K562 (cell line): ENCODE measurements around the gene DNAJC1. TPM values are rescaled to one million over a fixed set of nuclear protein-coding genes. Genes with fewer than 3 reads are reported as not detected.

Source experiments
- ATAC-seq: fragments of 200-7000 bp; cut with Tn5 transposase; 3 replicates; pipeline ENCODE4 v1.9.1; 2020; ENCODE audit warnings: moderate library complexity
- BruUV-seq: library from RNA; stranded (reverse); fragments of 400-500 nt; replicated peaks from 2 replicates; lab custom pipeline; 2021; lab: Mats Ljungman, UMichigan
- CTCF ChIA-PET: fragments of 300-600 bp; formaldehyde crosslinking; extraction: SDS; loops from one replicate; lab custom pipeline; 2021; ENCODE audit warnings: low intra/inter-chr PET ratio; lab: Yijun Ruan, JAX
- POLR2A ChIA-PET: fragments of 300-600, 350-650 bp; sonication (Branson Sonifier 250); formaldehyde crosslinking; extraction: SDS; loops from one replicate; lab custom pipeline; 2021; ENCODE audit warnings: antibody characterized with exemption, inconsistent platforms; lab: Yijun Ruan, JAX
- DNase-seq, 4 experiments: peaks; one replicate each; pipeline versions ENCODE4 v3.0.0 to v3.0.0-alpha.2; 2011 to 2018; ENCODE audit warnings: low spot score in 3 of 4, mixed read lengths in 3 of 4; ENCODE audit errors: extremely low read depth in 1 of 4
- FAIRE-seq: peaks from 2 replicates; lab custom pipeline; 2011; peaks lifted over from hg19 to GRCh38; lab: Jason Lieb, UNC
- H2AFZ ChIP-seq: 2 replicates; pipeline ENCODE4 v1.6.0; 2011; ENCODE audit warnings: low read depth, low read length, control low read depth, inconsistent platforms
- H3K27ac ChIP-seq: fragments of 200-600 bp; 3 replicates; pipeline ENCODE4 v1.8.0; 2011; ENCODE audit warnings: low read depth, mild to moderate bottlenecking, control low read depth, inconsistent platforms, low read length, moderate library complexity, mixed read lengths; ENCODE audit errors: extremely low read depth
- H3K27me3 ChIP-seq, 2 experiments: fragments of 300-600 bp in 1 of 2; 2 replicates in 1 of 2; 3 replicates in 1 of 2; pipeline versions ENCODE4 v1.6.0 to v1.8.0; 2011; ENCODE audit warnings: inconsistent platforms in 2 of 2, low read length in 2 of 2, mild to moderate bottlenecking in 1 of 2, mixed read lengths in 1 of 2, moderate library complexity in 1 of 2; ENCODE audit not compliant: control insufficient read depth in 2 of 2, insufficient read depth in 2 of 2
- H3K36me3 ChIP-seq: fragments of 300-600 bp; 3 replicates; pipeline ENCODE4 v1.8.0; 2011; ENCODE audit warnings: mild to moderate bottlenecking, low read length, inconsistent platforms; ENCODE audit not compliant: control insufficient read depth, insufficient read depth
- H3K4me1 ChIP-seq, 2 experiments: fragments of 200-600 bp in 1 of 2; replicated peaks in 1 of 2; 2 replicates in 1 of 2; 3 replicates in 1 of 2; pipeline versions ENCODE4 v1.5.1 to v1.8.0; 2011; ENCODE audit warnings: inconsistent platforms in 2 of 2, low read length in 2 of 2, mild to moderate bottlenecking in 1 of 2, mixed read lengths in 1 of 2, moderate library complexity in 1 of 2; ENCODE audit not compliant: control insufficient read depth in 2 of 2, insufficient read depth in 2 of 2
- H3K4me2 ChIP-seq: 2 replicates; pipeline ENCODE4 v1.6.1; 2011; ENCODE audit warnings: low read length, control low read depth, inconsistent platforms, mixed read lengths; ENCODE audit not compliant: insufficient read depth
- H3K4me3 ChIP-seq: fragments of 200-600 bp; sonication (generic), shearing (Covaris generic); 2 replicates; pipeline ENCODE4 v1.5.1; 2016; ENCODE audit warnings: control low read depth, inconsistent platforms
- H3K79me2 ChIP-seq: fragments of 200-600 bp; 3 replicates; pipeline ENCODE4 v1.8.0; 2011; ENCODE audit warnings: low read length, inconsistent platforms; ENCODE audit not compliant: control insufficient read depth, insufficient read depth
- H3K9ac ChIP-seq, 2 experiments: 2 replicates each; pipeline versions ENCODE4 v1.6.0 to v1.6.1; 2011; ENCODE audit warnings: low read depth in 2 of 2, low read length in 2 of 2, control low read depth in 1 of 2, inconsistent platforms in 1 of 2, mild to moderate bottlenecking in 1 of 2, mixed read lengths in 1 of 2; ENCODE audit not compliant: insufficient read depth in 1 of 2
- H3K9me1 ChIP-seq: one replicate; pipeline ENCODE4 v1.6.0; 2011; ENCODE audit warnings: inconsistent platforms, mild to moderate bottlenecking, low read length, moderate library complexity; ENCODE audit not compliant: control insufficient read depth, insufficient read depth
- H3K9me3 ChIP-seq: replicated peaks from 2 replicates; pipeline ENCODE4 v1.5.1; 2011; ENCODE audit warnings: low read depth, low read length, inconsistent platforms; ENCODE audit not compliant: control insufficient read depth, insufficient read depth
- H4K20me1 ChIP-seq: replicated peaks from 2 replicates; pipeline ENCODE4 v1.6.1; 2011; ENCODE audit warnings: low read length, inconsistent platforms, mixed read lengths; ENCODE audit not compliant: control insufficient read depth, insufficient read depth
- BRD9 ChIP-seq: fragments of 450-650 bp; IDR thresholded peaks from 2 replicates; pipeline ENCODE4 v1.6.1; 2018; ENCODE audit warnings: low read depth; ENCODE audit not compliant: partially characterized antibody
- CBFA2T3 ChIP-seq: fragments of 450-650 bp; IDR thresholded peaks from 2 replicates; pipeline ENCODE4 v1.6.1; 2017
- ESRRA ChIP-seq: fragments of 450-650 bp; IDR thresholded peaks from 2 replicates; pipeline ENCODE4 v1.6.1; 2014; ENCODE audit warnings: low read depth, mild to moderate bottlenecking, moderate library complexity, borderline replicate concordance
- HDAC2 ChIP-seq: fragments of 450-650 bp; IDR thresholded peaks from 2 replicates; pipeline ENCODE4 v1.6.1; 2016; ENCODE audit warnings: mild to moderate bottlenecking
- MIER1 ChIP-seq: fragments of 450-650 bp; IDR thresholded peaks from 2 replicates; pipeline ENCODE4 v1.6.1; 2016; ENCODE audit warnings: antibody characterized with exemption, mild to moderate bottlenecking, low read depth
- WGBS: fragments of 100-300 bp; shearing (Covaris generic); methylation state at CpG from one replicate; pipeline ENCODE4 v1.1.6; 2016; ENCODE audit warnings: low coverage, mixed read lengths; ENCODE audit not compliant: insufficient coverage; ENCODE audit errors: missing lambda C conversion rate; 5-methylcytosine and 5-hydroxymethylcytosine counted together
- in situ Hi-C: fragments of 300-500 bp; cut with MboI; formaldehyde crosslinking; loops from 4 replicates; pipeline ENCODE4 v1.15.0; 2018; ENCODE audit warnings: inconsistent platforms, mixed read lengths
- intact Hi-C: fragments of 100-400 bp; cut with micrococcal nuclease; formaldehyde crosslinking; loops from 2 replicates; pipeline ENCODE4 v1.14.2; 2022
- polyA plus RNA-seq, 8 experiments: library from polyadenylated mRNA; depleted of rRNA in 4 of 8; stranded (reverse) in 5 of 8; unstranded in 3 of 8; fragments of >200 nt; fragmentation: Nextera tagmentation in 2 of 8; fragmentation: Illumina TruSeq in 1 of 8; extraction: Ambion mirVana in 2 of 8; extraction: Trizol in 1 of 8; gene quantifications; 2 replicates each; pipeline versions ENCODE4 v1.2.1 to v1.2.3, GENCODE V29; 2011 to 2014; ENCODE audit warnings: inconsistent platforms in 1 of 8, missing spikeins in 1 of 8
- total RNA-seq, 7 experiments: library from RNA; depleted of rRNA in 6 of 7; stranded (reverse); fragments of >200 nt in 6 of 7; fragmentation: Illumina TruSeq in 2 of 7; extraction: Trizol in 2 of 7; gene quantifications; 2 replicates each; pipeline versions ENCODE4 v1.2.1 to v1.2.3, GENCODE V29; 2011 to 2021; ENCODE audit warnings: low replicate concordance in 1 of 7
- TF ChIP-seq, protein P1 (sequence below): fragments of 450-650 bp; IDR thresholded peaks from 2 replicates; pipeline ENCODE4 v1.6.1; 2017; ENCODE audit warnings: mild to moderate bottlenecking, moderate library complexity

DNAJC1 gene
- total and polyA plus RNA-seq, 9 of the 15 experiments (the other 6 are each of a cell fraction or from before 2014, with no cell fraction given) = 5.4 to 77.6 (median 40.3) TPM

DNA sequence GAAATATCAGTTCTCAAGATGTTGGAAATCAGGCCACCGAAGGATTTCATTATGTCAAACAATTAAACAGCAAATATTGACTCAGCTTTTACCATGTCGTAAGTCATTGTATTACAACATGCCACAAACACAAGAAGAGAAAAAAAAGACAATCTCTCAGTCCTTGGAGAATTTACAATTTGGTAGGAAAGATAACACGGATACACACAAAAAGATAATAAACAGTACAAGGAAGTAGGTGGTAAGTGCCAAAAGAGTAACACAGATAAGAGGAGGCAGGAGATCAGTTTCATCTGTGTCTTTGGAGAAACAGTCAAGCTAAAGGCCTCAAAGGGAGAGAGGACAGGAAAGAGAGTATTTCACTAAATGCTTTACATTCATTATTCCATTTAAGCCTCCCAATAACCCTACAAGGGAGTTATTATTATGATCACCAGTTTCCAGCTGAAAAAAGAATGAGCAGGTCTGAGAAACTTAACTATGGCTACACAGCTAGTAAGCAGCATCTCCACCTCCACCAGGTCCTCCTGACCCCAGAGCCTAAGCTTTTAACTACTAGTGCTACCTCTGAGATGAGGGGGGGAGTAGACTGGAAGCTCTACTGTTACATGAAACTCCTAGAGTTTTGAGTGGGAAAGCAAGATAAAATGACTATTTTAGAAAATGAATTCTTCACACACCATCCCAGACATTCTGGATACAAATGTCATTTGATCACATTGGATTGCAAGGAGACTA lies 13.9 kb upstream of the DNAJC1 start (continued):
- TF ChIP-seq, protein P1, sequence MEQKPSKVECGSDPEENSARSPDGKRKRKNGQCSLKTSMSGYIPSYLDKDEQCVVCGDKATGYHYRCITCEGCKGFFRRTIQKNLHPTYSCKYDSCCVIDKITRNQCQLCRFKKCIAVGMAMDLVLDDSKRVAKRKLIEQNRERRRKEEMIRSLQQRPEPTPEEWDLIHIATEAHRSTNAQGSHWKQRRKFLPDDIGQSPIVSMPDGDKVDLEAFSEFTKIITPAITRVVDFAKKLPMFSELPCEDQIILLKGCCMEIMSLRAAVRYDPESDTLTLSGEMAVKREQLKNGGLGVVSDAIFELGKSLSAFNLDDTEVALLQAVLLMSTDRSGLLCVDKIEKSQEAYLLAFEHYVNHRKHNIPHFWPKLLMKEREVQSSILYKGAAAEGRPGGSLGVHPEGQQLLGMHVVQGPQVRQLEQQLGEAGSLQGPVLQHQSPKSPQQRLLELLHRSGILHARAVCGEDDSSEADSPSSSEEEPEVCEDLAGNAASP = no peak
- no peak for TF ChIP-seq MIER1
- TF ChIP-seq HDAC2 = peak; percentile 93
- peak; percentile 87 for TF ChIP-seq BRD9
- TF ChIP-seq, all 486 proteins: peak for 127

DNA sequence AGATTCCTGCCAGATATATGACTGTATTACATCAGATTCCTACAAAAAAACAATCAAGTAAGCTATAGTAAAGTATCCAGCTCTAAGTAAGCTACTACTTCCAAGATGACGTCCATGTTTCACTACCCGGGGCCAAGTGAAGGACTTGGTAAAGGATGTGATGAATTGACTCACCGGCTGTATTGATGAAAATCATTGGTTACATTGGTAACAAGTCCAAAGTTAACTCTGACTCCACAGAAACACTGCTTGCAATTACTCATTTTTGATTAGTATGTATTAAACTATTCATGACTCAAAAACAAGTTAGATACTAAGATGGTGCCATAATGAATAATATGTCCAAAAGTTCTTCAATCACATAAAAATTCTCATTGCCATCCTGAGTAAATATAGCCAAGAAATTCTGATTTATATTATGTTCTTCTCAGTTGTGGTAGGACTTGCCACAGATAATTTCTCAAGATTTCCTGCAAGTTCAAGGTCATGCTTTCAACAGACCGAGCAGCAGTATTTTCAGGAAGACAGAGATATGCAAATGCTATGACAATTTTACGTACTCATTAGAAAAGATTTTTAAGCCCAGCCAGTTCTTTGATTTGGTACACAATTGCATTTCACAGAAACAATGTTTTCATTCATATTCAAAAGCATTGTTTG lies 12.6 kb upstream of the DNAJC1 start:
- ATAC-seq (no peak), DNase-seq (no peak), FAIRE-seq (no peak)
- peak overlapping the region in 1 of 2 experiments; percentile 32; a peak in 1 of 4 replicates for H3K9ac ChIP-seq
- peak overlapping the region; percentile 54; the same call in 1 of the 2 replicates for H3K4me2 ChIP-seq
- H3K9me1 ChIP-seq = no peaks in the 10 kb centered on the region
- H3K79me2 ChIP-seq = no peaks in the 10 kb centered on the region
- intact Hi-C loops = loop anchor here (10.0 kb wide), 2 partner anchors 169 to 409 kb away; no protein-coding TSS in a partner anchor
- peak overlapping the region; percentile 73 for H2AFZ ChIP-seq
- H3K9me3 ChIP-seq = no peaks in the 10 kb centered on the region
- peak; percentile 53 for TF ChIP-seq ESRRA
- TF ChIP-seq CBFA2T3 = no peak
- H3K4me3 ChIP-seq = no peak overlapping the region
- no TSS peak for BruUV-seq
- no peaks in the 10 kb centered on the region; the same call in 2 of the 3 replicates for H3K36me3 ChIP-seq
- POLR2A ChIA-PET = interaction anchor here (1.5 kb wide), 1 partner anchor 13 kb away, joined by 3 read pairs; no protein-coding TSS in a partner anchor
- peaks cover 0 to 32% of the 10 kb centered on the region in 2 experiments; a peak in 4 of 5 replicates for H3K4me1 ChIP-seq
- H3K27me3 ChIP-seq = no peaks in the 10 kb centered on the region
- no peaks in the 10 kb centered on the region for H4K20me1 ChIP-seq
- WGBS = 54% methylated on average over 5 of the region's 5 CpGs
- CTCF ChIA-PET = no interaction called here
- peak overlapping the region; percentile 78; the same call in 1 of the 3 replicates for H3K27ac ChIP-seq
- in situ Hi-C loops = no loop called here
